ENCODE measurements around the gene SLC32A1.

The SLC32A1 gene

GRCh38 chr20:38730989-38731737 lies 6.9 kb downstream of the SLC32A1 start:
- Histone ChIP-seq H3K36me3 (ENCODE audit: control insufficient read depth in 2 of 2, insufficient read depth in 2 of 2, low read length in 2 of 2) (no peaks in the 10 kb centered on the region), H3K9me3 (ENCODE audit: control insufficient read depth in 2 of 2, low read length in 2 of 2) (no peaks in the 10 kb centered on the region), H3K27ac (ENCODE audit: low read depth in 2 of 2, low read length in 2 of 2) (no peak overlapping the region), H3K9ac (ENCODE audit: low read depth in 1 of 2, low read length in 2 of 2) (no peak overlapping the region), H3K27me3 (ENCODE audit: control insufficient read depth in 2 of 2, insufficient read depth in 2 of 2, low read length in 2 of 2) (peaks cover 65 to 68% of the 10 kb centered on the region in 2 donors), H3K4me3 (ENCODE audit: low read length in 2 of 2) (peak overlapping the region; percentile 29 to 46), H3K4me1 (ENCODE audit: control insufficient read depth in 2 of 2, insufficient read depth in 2 of 2, low read length in 2 of 2) (peaks cover 6 to 7% of the 10 kb centered on the region in 2 donors)

- Histone ChIP-seq H3K27ac (ENCODE audit: low read depth in 2 of 2, low read length in 2 of 2) (no peak overlapping the region), H3K9me3 (ENCODE audit: control insufficient read depth in 2 of 2, low read length in 2 of 2) (no peaks in the 10 kb centered on the region), H3K27me3 (ENCODE audit: control insufficient read depth in 2 of 2, insufficient read depth in 2 of 2, low read length in 2 of 2) (peaks cover 61 to 63% of the 10 kb centered on the region in 2 donors), H3K4me1 (ENCODE audit: control insufficient read depth in 2 of 2, insufficient read depth in 2 of 2, low read length in 2 of 2) (peaks cover 6 to 7% of the 10 kb centered on the region in 2 donors), H3K36me3 (ENCODE audit: control insufficient read depth in 2 of 2, insufficient read depth in 2 of 2, low read length in 2 of 2) (no peaks in the 10 kb centered on the region), H3K9ac (ENCODE audit: low read depth in 1 of 2, low read length in 2 of 2) (no peak overlapping the region), H3K4me3 (ENCODE audit: low read length in 2 of 2) (no peak overlapping the region)
Measured at GRCh38 chr20:38731738-38732113, 7.4 kb downstream of the SLC32A1 start.

GRCh38 chr20:38732981-38733380 lies 8.7 kb downstream of the SLC32A1 start:
- no peak overlapping the region for H3K9ac ChIP-seq (ENCODE audit: low read depth in 1 of 2, low read length in 2 of 2)
- no peaks in the 10 kb centered on the region for H3K9me3 ChIP-seq (ENCODE audit: control insufficient read depth in 2 of 2, low read length in 2 of 2)
- H3K4me3 ChIP-seq (ENCODE audit: low read length in 2 of 2), result no peak overlapping the region
- peaks cover 48 to 50% of the 10 kb centered on the region in 2 donors for H3K27me3 ChIP-seq (ENCODE audit: control insufficient read depth in 2 of 2, insufficient read depth in 2 of 2, low read length in 2 of 2)
- peaks cover 6 to 7% of the 10 kb centered on the region in 2 donors for H3K4me1 ChIP-seq (ENCODE audit: control insufficient read depth in 2 of 2, insufficient read depth in 2 of 2, low read length in 2 of 2)
- H3K36me3 ChIP-seq (ENCODE audit: control insufficient read depth in 2 of 2, insufficient read depth in 2 of 2, low read length in 2 of 2), result no peaks in the 10 kb centered on the region
- H3K27ac ChIP-seq (ENCODE audit: low read depth in 2 of 2, low read length in 2 of 2), result no peak overlapping the region

GRCh38 chr20:38735172-38735571 lies 10.9 kb downstream of the SLC32A1 start:
- Histone ChIP-seq H3K27ac (ENCODE audit: low read depth in 2 of 2, low read length in 2 of 2) (no peak overlapping the region), H3K4me1 (ENCODE audit: control insufficient read depth in 2 of 2, insufficient read depth in 2 of 2, low read length in 2 of 2) (peaks cover 6 to 7% of the 10 kb centered on the region in 2 donors)

GRCh38 chr20:38737887-38738286 lies 13.6 kb downstream of the SLC32A1 start:
- H3K36me3 ChIP-seq (ENCODE audit: control insufficient read depth in 2 of 2, insufficient read depth in 2 of 2, low read length in 2 of 2), result no peaks in the 10 kb centered on the region
- H3K9ac ChIP-seq (ENCODE audit: low read depth in 1 of 2, low read length in 2 of 2), result no peak overlapping the region
- peaks cover 20 to 21% of the 10 kb centered on the region in 2 donors for H3K27me3 ChIP-seq (ENCODE audit: control insufficient read depth in 2 of 2, insufficient read depth in 2 of 2, low read length in 2 of 2)
- no peak overlapping the region for H3K4me3 ChIP-seq (ENCODE audit: low read length in 2 of 2)
- H3K4me1 ChIP-seq (ENCODE audit: control insufficient read depth in 2 of 2, insufficient read depth in 2 of 2, low read length in 2 of 2), result no peaks in the 10 kb centered on the region
- H3K27ac ChIP-seq (ENCODE audit: low read depth in 2 of 2, low read length in 2 of 2), result no peak overlapping the region
- no peaks in the 10 kb centered on the region for H3K9me3 ChIP-seq (ENCODE audit: control insufficient read depth in 2 of 2, low read length in 2 of 2)

More at GRCh38 chr20:38735172-38735571, 10.9 kb downstream of the SLC32A1 start:
- H3K27me3 ChIP-seq (ENCODE audit: control insufficient read depth in 2 of 2, insufficient read depth in 2 of 2, low read length in 2 of 2), result peaks cover 32 to 35% of the 10 kb centered on the region in 2 donors
- H3K9me3 ChIP-seq (ENCODE audit: control insufficient read depth in 2 of 2, low read length in 2 of 2), result no peaks in the 10 kb centered on the region
- no peak overlapping the region for H3K9ac ChIP-seq (ENCODE audit: low read depth in 1 of 2, low read length in 2 of 2)
- no peaks in the 10 kb centered on the region for H3K36me3 ChIP-seq (ENCODE audit: control insufficient read depth in 2 of 2, insufficient read depth in 2 of 2, low read length in 2 of 2)
- H3K4me3 ChIP-seq (ENCODE audit: low read length in 2 of 2), result no peak overlapping the region

- Histone ChIP-seq H3K9me3 (ENCODE audit: control insufficient read depth in 2 of 2, low read length in 2 of 2) (no peaks in the 10 kb centered on the region), H3K4me1 (ENCODE audit: control insufficient read depth in 2 of 2, insufficient read depth in 2 of 2, low read length in 2 of 2) (peaks cover 12% of the 10 kb centered on the region in 2 donors), H3K9ac (ENCODE audit: low read depth in 1 of 2, low read length in 2 of 2) (no peak overlapping the region), H3K4me3 (ENCODE audit: low read length in 2 of 2) (no peak overlapping the region), H3K27me3 (ENCODE audit: control insufficient read depth in 2 of 2, insufficient read depth in 2 of 2, low read length in 2 of 2) (peaks cover 0 to 2% of the 10 kb centered on the region in 2 donors), H3K36me3 (ENCODE audit: control insufficient read depth in 2 of 2, insufficient read depth in 2 of 2, low read length in 2 of 2) (no peaks in the 10 kb centered on the region), H3K27ac (ENCODE audit: low read depth in 2 of 2, low read length in 2 of 2) (no peak overlapping the region)
Measured at GRCh38 chr20:38745757-38746156, 21.5 kb downstream of the SLC32A1 start.

GRCh38 chr20:38747495-38748096 lies 23.3 kb downstream of the SLC32A1 start:
- H3K9me3 ChIP-seq (ENCODE audit: control insufficient read depth in 2 of 2, low read length in 2 of 2), result no peaks in the 10 kb centered on the region
- peaks cover 12% of the 10 kb centered on the region in 2 donors for H3K4me1 ChIP-seq (ENCODE audit: control insufficient read depth in 2 of 2, insufficient read depth in 2 of 2, low read length in 2 of 2)
- H3K4me3 ChIP-seq (ENCODE audit: low read length in 2 of 2), result peak overlapping the region; percentile 88 to 94
- peaks cover 0 to 5% of the 10 kb centered on the region in 2 donors for H3K36me3 ChIP-seq (ENCODE audit: control insufficient read depth in 2 of 2, insufficient read depth in 2 of 2, low read length in 2 of 2)
- H3K27me3 ChIP-seq (ENCODE audit: control insufficient read depth in 2 of 2, insufficient read depth in 2 of 2, low read length in 2 of 2), result no peaks in the 10 kb centered on the region
- peak overlapping the region in 1 of 2 donors; percentile 91 for H3K27ac ChIP-seq (ENCODE audit: low read depth in 2 of 2, low read length in 2 of 2)
- H3K9ac ChIP-seq (ENCODE audit: low read depth in 1 of 2, low read length in 2 of 2), result peak overlapping the region; percentile 47 to 97

GRCh38 chr20:38748097-38748860 lies 24.0 kb downstream of the SLC32A1 start, which contains the start of gene ACTR5:
ACTR5 (plus strand) TSS chr20:38748460; CDS start chr20:38748479, 19 bp downstream.
- peaks cover 0 to 10% of the 10 kb centered on the region in 2 donors for H3K36me3 ChIP-seq (ENCODE audit: control insufficient read depth in 2 of 2, insufficient read depth in 2 of 2, low read length in 2 of 2)
- H3K9ac ChIP-seq (ENCODE audit: low read depth in 1 of 2, low read length in 2 of 2), result peak within 1 kb of the TSS; percentile 86 to 97
- peak within 1 kb of the TSS; percentile 88 to 94 for H3K4me3 ChIP-seq (ENCODE audit: low read length in 2 of 2)
- peak within 1 kb of the TSS; percentile 91 to 96 for H3K27ac ChIP-seq (ENCODE audit: low read depth in 2 of 2, low read length in 2 of 2)
- no peaks in the 10 kb centered on the region for H3K9me3 ChIP-seq (ENCODE audit: control insufficient read depth in 2 of 2, low read length in 2 of 2)
- peaks cover 12% of the 10 kb centered on the region in 2 donors for H3K4me1 ChIP-seq (ENCODE audit: control insufficient read depth in 2 of 2, insufficient read depth in 2 of 2, low read length in 2 of 2)
- H3K27me3 ChIP-seq (ENCODE audit: control insufficient read depth in 2 of 2, insufficient read depth in 2 of 2, low read length in 2 of 2), result no peaks in the 10 kb centered on the region

- peak overlapping the region; percentile 91 to 96 for H3K27ac ChIP-seq (ENCODE audit: low read depth in 2 of 2, low read length in 2 of 2)
- peak overlapping the region; percentile 86 to 97 for H3K9ac ChIP-seq (ENCODE audit: low read depth in 1 of 2, low read length in 2 of 2)
Measured at GRCh38 chr20:38748861-38749149, 24.5 kb downstream of the SLC32A1 start.

More at GRCh38 chr20:38748861-38749149, 24.5 kb downstream of the SLC32A1 start:
- H3K4me1 ChIP-seq (ENCODE audit: control insufficient read depth in 2 of 2, insufficient read depth in 2 of 2, low read length in 2 of 2), result peaks cover 12% of the 10 kb centered on the region in 2 donors
- no peaks in the 10 kb centered on the region for H3K27me3 ChIP-seq (ENCODE audit: control insufficient read depth in 2 of 2, insufficient read depth in 2 of 2, low read length in 2 of 2)
- H3K36me3 ChIP-seq (ENCODE audit: control insufficient read depth in 2 of 2, insufficient read depth in 2 of 2, low read length in 2 of 2), result peaks cover 0 to 11% of the 10 kb centered on the region in 2 donors
- no peaks in the 10 kb centered on the region for H3K9me3 ChIP-seq (ENCODE audit: control insufficient read depth in 2 of 2, low read length in 2 of 2)
- H3K4me3 ChIP-seq (ENCODE audit: low read length in 2 of 2), result peak overlapping the region; percentile 88 to 94
